ENCODE measurements around the gene HIP1.
A peak's percentile ranks its signal among the peaks of the same experiment; 100 is the strongest.
"Not testable (repeated sequence)": the region's sequence is repeated elsewhere in the genome, so short reads cannot be mapped to it uniquely, and the experiment has no call there.

The HIP1 gene

DNA sequence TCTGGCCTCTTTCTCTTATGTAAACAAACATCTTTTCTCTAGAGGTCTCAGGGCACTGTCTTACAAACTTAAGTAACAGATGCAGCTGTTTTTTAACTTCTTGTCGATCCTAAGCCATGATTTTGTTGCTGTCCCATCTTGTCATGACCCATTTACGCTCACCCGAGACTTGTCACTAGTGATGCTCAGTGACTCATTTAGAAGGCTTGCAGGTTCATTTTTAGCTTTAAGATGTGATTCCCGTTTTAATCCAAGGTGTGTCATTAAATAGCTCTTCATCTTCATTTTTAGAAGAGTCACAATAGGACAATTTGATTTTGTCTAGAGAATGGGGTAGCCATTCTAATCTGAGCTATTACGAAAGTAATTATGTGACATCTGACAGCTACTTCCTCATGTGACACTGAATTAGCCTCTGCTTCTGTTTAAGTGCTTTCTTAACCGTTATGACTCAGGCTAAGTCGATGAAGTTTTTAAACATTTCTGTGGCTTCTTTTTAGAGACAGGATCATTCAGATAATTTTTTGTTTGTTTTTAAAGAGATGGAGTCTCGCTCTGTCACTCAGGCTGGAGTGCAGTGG is 203.9 kb downstream of the HIP1 start:
- no peak for DNase-seq

DNA sequence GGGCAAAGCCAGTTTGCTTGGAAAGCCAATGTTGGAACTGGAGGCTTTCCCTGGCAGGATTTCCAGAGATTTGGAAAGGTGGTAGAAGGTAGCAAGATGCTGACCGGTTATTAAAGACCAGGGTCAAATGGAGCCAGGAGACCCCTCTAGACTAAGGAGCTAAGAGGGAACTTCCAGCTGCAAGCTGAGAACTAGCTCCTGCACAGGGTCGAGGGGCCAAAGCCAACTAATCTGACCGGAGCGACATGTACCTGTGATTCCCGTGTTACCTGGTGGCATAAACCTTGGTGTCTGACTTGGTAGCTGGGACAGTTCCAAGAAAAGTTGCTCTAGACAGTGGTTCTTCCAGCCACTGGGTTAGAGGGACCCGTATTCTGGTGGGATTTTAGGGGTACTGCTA is 204.8 kb downstream of the HIP1 start:
- no peak for DNase-seq

DNA sequence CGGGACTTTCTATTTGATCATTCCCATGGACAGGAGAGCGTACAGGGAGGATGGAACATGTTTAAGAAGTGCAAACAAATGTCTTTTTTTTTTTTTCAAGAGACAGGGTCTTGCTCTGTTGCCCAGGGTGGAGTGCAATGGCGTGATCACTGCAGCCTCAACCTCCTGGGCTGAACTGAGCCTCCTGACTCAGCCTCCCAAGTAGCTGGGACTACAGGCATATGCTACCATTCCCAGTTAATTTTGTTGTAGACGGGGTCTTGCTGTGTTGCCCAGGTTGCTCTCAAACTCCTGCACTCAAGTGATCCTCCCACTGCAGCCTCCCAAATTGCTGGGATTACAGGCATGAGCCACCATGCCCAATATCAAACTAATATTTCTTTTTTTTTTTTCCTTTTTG is 206.1 kb downstream of the HIP1 start:
- DNase-seq = no peak

DNA sequence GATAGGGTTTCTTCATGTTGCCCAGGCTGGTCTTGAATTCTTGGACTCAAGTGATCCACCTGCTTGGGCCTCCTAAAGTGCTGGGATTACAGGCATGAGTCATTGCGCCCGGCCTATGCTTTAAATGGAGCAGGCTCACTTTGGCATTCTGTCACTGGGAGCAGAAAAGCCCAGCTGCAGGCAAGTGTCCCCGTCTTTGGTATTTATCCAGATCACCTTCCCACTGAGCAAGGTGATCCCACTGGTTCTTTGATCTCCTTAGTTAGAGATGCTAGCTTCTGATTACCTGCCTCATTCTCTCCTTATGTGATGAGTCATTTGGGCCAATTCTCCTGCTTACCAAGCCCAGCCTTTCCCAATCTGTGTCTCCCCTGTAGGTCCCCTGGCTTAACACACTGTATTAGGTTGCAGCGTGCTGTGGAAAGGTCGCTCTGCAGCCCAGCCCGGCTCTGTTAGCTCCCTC is 207.4 kb downstream of the HIP1 start:
- DNase-seq = no peak

DNA sequence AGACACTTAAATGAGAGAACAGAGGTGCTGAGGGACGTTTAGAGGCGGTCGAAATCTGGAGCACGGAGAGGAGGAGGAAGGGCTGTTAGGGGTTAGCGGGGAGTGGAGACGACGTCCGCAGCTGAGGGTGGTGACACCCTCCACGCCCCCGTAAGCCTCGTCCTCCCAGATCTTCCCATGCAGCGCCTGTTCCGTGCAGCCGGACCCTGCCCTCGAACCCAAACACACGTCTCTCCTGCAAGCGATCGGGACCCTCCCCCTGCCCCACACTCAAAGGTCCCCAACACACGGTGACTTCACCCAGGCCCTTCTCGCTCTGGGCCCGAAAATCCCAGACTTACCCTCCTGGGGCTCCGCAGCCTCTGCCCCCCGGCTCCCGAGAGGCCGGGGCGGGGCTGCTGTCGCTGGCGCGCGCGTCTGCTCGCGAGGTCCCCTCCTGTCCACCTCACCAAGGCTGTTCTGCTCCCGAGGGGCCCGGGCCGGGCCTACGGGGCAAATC is 211.5 kb downstream of the HIP1 start:
- DNase-seq = not testable (repeated sequence)

DNA sequence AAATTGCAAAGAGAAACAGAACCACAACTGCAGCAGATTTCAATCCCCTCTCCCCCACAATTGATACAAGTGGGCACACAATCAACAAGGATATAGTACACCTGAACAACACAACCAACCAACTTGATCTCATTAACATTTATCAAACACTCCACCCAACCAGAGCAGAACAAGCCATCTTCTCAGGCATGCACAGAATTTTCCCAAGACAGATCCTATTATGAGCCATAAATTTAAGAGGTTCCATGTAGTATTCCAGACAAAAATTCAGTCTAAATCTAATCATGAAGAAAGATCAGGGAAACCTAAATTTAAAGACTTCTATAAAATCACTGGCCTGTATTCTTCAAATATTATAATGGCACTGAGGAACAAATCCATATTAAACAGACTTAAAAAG is 217.0 kb downstream of the HIP1 start:
- DNase-seq = not testable (repeated sequence)

DNA sequence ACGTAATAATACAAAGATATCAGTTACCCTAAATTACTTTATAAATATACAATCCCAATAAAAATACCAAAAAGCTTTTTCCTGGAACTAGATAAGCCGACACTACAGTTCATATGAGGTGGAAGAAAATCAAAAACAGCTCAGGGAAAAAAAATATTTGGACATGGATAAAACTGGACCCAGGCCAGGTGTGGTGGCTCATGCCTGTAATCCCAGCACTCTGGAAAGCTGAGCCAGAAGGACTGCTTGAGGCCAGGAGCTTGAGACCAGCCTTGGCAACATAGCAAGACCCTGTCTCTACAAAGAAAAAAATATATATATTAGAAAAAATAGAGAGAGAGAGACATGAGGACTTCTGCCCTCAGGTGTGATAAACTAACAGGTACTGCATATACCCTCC is 219.9 kb downstream of the HIP1 start:
- DNase-seq = not testable (repeated sequence)

DNA sequence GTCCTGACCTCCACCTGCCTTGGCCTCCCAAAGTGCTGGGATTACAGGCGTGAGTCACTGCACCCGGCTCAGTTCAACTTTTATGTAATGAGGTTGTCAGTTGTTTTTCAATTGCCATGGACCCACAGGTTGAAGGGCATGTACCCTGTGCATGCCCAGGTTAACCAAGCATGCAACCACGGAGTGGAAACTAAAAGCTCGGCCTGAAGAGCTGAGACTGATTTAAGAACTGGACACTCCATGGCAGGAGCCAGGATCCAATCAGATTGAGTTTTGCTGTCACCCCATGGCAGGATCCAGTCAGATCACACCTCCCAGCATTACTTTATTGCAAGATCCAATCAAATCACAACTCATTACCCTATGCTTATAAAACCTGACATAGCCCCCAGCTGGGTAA is 229.7 kb downstream of the HIP1 start:
- not testable (repeated sequence) for DNase-seq

DNA sequence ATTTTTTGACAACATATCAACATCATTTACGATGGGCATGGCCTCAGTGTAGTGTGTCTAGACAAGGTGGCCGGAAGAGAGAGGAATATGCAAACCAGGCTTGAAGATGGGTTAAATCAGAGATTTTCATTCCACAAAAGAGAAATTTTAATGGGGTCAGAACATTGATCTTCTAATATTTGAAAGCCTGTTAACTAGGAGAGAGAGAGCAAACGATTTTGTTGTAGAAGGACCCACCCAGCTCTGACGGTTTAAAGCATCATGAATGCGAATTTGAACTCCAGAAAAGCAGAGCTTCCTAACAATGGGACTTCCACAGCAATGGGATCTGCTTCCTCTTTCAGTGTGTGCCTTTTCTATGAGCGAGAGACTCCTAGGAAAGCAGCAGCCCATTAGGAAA is 246.7 kb downstream of the HIP1 start, which contains the start of gene SPDYE5:
Gene SPDYE5 (plus strand): TSS at position 301 of the 400 bp plus-strand sequence. CDS start 1,728 bp downstream, outside the sequence.
- not testable (repeated sequence) for DNase-seq

DNA sequence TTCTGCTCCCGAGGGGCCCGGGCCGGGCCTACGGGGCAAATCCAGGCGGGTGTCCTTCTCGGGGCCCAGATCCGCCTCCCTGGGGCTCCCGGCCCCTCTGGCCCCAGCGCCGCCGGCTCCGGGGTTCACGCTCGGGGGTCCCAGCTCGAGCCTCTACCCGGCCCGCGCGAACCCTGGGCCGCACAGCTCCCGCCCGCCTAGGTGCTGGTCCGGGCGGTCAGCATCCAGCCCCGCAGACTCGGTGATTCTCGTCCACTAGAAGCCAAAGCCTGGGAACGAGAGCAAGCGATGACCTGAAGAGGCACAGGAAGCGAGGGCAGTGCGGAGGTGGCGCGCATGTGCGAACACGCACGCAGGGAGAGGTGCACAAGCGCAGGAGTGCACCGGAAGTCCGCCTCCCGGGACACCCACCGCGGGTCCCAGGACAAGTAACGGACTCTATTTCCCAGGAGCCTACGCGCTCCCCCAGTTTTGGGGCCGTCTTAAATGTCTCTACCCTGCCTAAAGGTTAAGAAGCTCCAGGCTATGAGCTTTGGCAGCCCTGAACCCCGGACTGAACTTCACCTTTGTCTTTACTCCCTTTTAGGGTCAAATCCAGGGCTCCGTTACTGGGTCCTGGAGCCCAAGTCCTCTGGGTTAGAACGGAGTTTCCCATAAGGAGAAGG is 252.6 kb downstream of the HIP1 start, which contains the start of gene POM121C:
Gene POM121C (minus strand): TSS at position 321 of the 665 bp plus-strand sequence. CDS start 44,803 bp downstream, outside the sequence.
- DNase-seq = peak; percentile 15 to 93 (median 80)

DNA sequence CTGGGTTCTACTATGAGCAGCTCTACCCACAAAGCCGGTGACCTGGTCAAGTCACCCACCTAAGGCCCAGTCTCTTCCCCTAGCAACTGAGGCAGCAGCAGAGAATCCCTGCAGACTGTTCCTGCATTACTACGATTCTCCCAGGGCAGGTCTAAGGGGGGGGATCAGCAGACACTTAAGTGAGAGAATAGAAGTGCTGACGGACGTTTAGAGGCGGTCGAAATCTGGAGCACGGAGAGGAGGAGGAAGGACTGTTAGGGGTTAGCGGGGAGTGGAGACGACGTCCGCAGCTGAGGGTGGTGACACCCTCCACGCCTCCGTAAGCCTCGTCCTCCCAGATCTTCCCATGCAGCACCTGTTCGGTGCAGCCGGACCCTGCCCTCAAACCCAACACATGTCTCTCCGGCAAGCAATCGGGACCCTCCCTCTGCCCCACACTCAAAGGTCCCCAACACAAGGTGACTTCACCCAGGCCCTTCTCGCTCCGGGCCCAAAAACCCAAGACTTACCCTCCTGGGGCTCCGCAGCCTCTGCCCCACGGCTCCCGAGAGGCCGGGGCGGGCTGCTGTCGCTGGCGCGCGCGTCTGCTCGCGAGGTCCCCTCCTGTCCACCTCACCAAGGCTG is 253.3 kb downstream of the HIP1 start:
- DNase-seq = peak in 1 of 56 donors; percentile 27

Measured in amygdala (tissue), 56 donors.